ENCODE results near the gene INSIG2.

INSIG2 gene

GRCh38 chr2:118119158-118119727 is 31.0 kb downstream of the INSIG2 start:
- no peaks in the 10 kb centered on the region for H3K9me3 ChIP-seq (ENCODE audit: control insufficient read depth, low read length)
- 89 to 90% methylated on average over 2 to 4 of the region's 4 CpGs for WGBS, 2 experiments (ENCODE audit: insufficient coverage in 2 of 2)
- H3K4me1 ChIP-seq (ENCODE audit: control insufficient read depth, insufficient read depth, low read length, poor library complexity, severe bottlenecking): peaks cover 8% of the 10 kb centered on the region
- H3K4me3 ChIP-seq (ENCODE audit: extremely low read depth, insufficient read depth, low read length, poor library complexity, severe bottlenecking): no peak overlapping the region
- H3K27ac ChIP-seq (ENCODE audit: low read depth, low read length, severe bottlenecking): no peak overlapping the region
- no peaks in the 10 kb centered on the region for H3K36me3 ChIP-seq (ENCODE audit: control insufficient read depth, insufficient read depth, low read length)

- WGBS, 2 experiments (ENCODE audit: insufficient coverage in 2 of 2): 92 to 100% methylated on average over 7 of the region's 8 CpGs
- no peaks in the 10 kb centered on the region for H3K36me3 ChIP-seq (ENCODE audit: control insufficient read depth, insufficient read depth, low read length)
- no peaks in the 10 kb centered on the region for H3K9me3 ChIP-seq (ENCODE audit: control insufficient read depth, low read length)
- H3K4me3 ChIP-seq (ENCODE audit: extremely low read depth, insufficient read depth, low read length, poor library complexity, severe bottlenecking): no peak overlapping the region
- H3K27ac ChIP-seq (ENCODE audit: low read depth, low read length, severe bottlenecking): no peak overlapping the region
- peaks cover 8% of the 10 kb centered on the region for H3K4me1 ChIP-seq (ENCODE audit: control insufficient read depth, insufficient read depth, low read length, poor library complexity, severe bottlenecking)
These were observed 31.6 kb downstream of the INSIG2 start for GRCh38 chr2:118119761-118120400.

- WGBS, 2 experiments (ENCODE audit: insufficient coverage in 2 of 2): 60% methylated on average over 1 of the region's 4 CpGs; no CpG with 5 or more reads in 1 of the 2 experiments
- peaks cover 8% of the 10 kb centered on the region for H3K4me1 ChIP-seq (ENCODE audit: control insufficient read depth, insufficient read depth, low read length, poor library complexity, severe bottlenecking)
- no peak overlapping the region for H3K27ac ChIP-seq (ENCODE audit: low read depth, low read length, severe bottlenecking)
- H3K4me3 ChIP-seq (ENCODE audit: extremely low read depth, insufficient read depth, low read length, poor library complexity, severe bottlenecking): no peak overlapping the region
- no peaks in the 10 kb centered on the region for H3K9me3 ChIP-seq (ENCODE audit: control insufficient read depth, low read length)
- H3K36me3 ChIP-seq (ENCODE audit: control insufficient read depth, insufficient read depth, low read length): no peaks in the 10 kb centered on the region
These were observed 32.1 kb downstream of the INSIG2 start for GRCh38 chr2:118120401-118120780.

GRCh38 chr2:118121101-118121500 is 32.8 kb downstream of the INSIG2 start:
- H3K27ac ChIP-seq (ENCODE audit: low read depth, low read length, severe bottlenecking): no peak overlapping the region
- no peaks in the 10 kb centered on the region for H3K9me3 ChIP-seq (ENCODE audit: control insufficient read depth, low read length)
- no peaks in the 10 kb centered on the region for H3K36me3 ChIP-seq (ENCODE audit: control insufficient read depth, insufficient read depth, low read length)
- no peak overlapping the region for H3K4me3 ChIP-seq (ENCODE audit: extremely low read depth, insufficient read depth, low read length, poor library complexity, severe bottlenecking)
- H3K4me1 ChIP-seq (ENCODE audit: control insufficient read depth, insufficient read depth, low read length, poor library complexity, severe bottlenecking): peaks cover 2% of the 10 kb centered on the region

DNA sequence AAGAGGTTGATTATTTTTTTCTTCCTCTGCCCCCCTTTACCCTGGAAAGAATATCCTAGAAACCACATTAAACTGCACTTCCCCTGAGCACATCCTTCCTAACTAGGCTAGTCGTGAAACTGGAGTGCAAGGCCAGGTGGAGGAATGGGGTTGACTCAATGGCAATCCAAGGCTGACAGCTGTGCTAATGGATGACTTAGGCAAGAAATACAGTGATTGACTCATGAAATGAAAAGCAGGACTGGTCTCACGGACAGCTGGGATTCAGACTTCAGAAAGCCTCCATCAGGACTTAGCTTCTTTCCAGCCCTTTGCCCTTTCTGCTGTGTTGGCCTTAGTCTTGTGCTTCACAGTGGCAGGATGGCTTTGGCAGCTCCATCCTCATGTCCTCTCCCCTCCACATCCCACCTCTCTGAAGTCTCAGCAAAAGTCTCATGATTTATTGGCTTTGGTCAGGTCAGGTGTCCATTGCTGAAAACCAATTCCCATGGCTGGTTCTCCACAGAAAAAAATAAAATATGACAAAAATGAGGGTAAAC is 33.8 kb downstream of the INSIG2 start:
- WGBS, 2 experiments (ENCODE audit: insufficient coverage in 2 of 2): 67 to 93% methylated on average over 1 of the region's 2 CpGs
- H3K4me1 ChIP-seq (ENCODE audit: control insufficient read depth, insufficient read depth, low read length, poor library complexity, severe bottlenecking): no peaks in the 10 kb centered on the region
- no peak overlapping the region for H3K27ac ChIP-seq (ENCODE audit: low read depth, low read length, severe bottlenecking)
- H3K4me3 ChIP-seq (ENCODE audit: extremely low read depth, insufficient read depth, low read length, poor library complexity, severe bottlenecking): no peak overlapping the region
- no peaks in the 10 kb centered on the region for H3K36me3 ChIP-seq (ENCODE audit: control insufficient read depth, insufficient read depth, low read length)
- H3K9me3 ChIP-seq (ENCODE audit: control insufficient read depth, low read length): no peaks in the 10 kb centered on the region

- Histone ChIP-seq H3K4me3 (ENCODE audit: extremely low read depth, insufficient read depth, low read length, poor library complexity, severe bottlenecking) (no peak overlapping the region), H3K4me1 (ENCODE audit: control insufficient read depth, insufficient read depth, low read length, poor library complexity, severe bottlenecking) (no peaks in the 10 kb centered on the region), H3K27ac (ENCODE audit: low read depth, low read length, severe bottlenecking) (no peak overlapping the region), H3K9me3 (ENCODE audit: control insufficient read depth, low read length) (no peaks in the 10 kb centered on the region), H3K36me3 (ENCODE audit: control insufficient read depth, insufficient read depth, low read length) (no peaks in the 10 kb centered on the region)
- 80% methylated on average over 2 of the region's 2 CpGs; no CpG with 5 or more reads in 1 of the 2 experiments for WGBS, 2 experiments (ENCODE audit: insufficient coverage in 2 of 2)
These were observed 34.5 kb downstream of the INSIG2 start for GRCh38 chr2:118122594-118123281.

DNA sequence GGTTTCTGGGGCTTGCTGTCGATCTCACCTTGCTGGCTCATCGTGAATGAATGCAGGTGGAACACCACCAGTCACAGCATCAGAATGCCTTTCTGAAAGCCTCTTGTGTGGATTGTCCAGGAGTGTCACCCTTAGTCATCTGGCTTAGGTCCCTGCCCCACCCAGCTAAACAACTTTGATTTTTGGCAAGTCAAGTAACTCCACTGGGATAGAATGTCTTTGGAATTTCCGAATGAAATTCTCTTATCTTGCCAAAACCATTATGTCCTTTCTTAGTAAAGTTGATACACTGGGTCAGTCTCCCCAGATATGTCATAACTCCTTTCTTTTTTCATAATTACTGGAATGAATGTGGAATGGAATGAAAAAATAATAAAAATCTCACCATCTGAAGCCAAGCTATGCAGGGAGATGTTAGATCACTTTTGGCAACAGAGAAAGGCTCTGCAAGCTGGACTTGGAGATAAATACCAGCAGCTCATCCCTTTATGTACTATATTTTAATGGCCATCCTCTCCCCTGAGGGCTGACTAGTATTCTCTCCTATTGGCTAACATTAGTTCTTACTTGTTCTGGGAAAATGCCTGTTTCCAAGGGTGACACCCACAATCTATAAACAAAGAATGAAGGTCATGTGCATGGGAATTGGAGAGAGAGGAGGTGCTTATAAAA is 35.4 kb downstream of the INSIG2 start:
- H3K4me1 ChIP-seq (ENCODE audit: control insufficient read depth, insufficient read depth, low read length, poor library complexity, severe bottlenecking): no peaks in the 10 kb centered on the region
- 82 to 92% methylated on average over 2 of the region's 3 CpGs for WGBS, 2 experiments (ENCODE audit: insufficient coverage in 2 of 2)
- H3K27ac ChIP-seq (ENCODE audit: low read depth, low read length, severe bottlenecking): no peak overlapping the region
- no peaks in the 10 kb centered on the region for H3K36me3 ChIP-seq (ENCODE audit: control insufficient read depth, insufficient read depth, low read length)
- no peaks in the 10 kb centered on the region for H3K9me3 ChIP-seq (ENCODE audit: control insufficient read depth, low read length)
- no peak overlapping the region for H3K4me3 ChIP-seq (ENCODE audit: extremely low read depth, insufficient read depth, low read length, poor library complexity, severe bottlenecking)

GRCh38 chr2:118124288-118124891 is 36.1 kb downstream of the INSIG2 start:
- H3K4me1 ChIP-seq (ENCODE audit: control insufficient read depth, insufficient read depth, low read length, poor library complexity, severe bottlenecking): no peaks in the 10 kb centered on the region
- 82 to 94% methylated on average over 3 to 4 of the region's 8 CpGs for WGBS, 2 experiments (ENCODE audit: insufficient coverage in 2 of 2)
- no peak overlapping the region for H3K4me3 ChIP-seq (ENCODE audit: extremely low read depth, insufficient read depth, low read length, poor library complexity, severe bottlenecking)
- H3K27ac ChIP-seq (ENCODE audit: low read depth, low read length, severe bottlenecking): no peak overlapping the region
- no peaks in the 10 kb centered on the region for H3K36me3 ChIP-seq (ENCODE audit: control insufficient read depth, insufficient read depth, low read length)
- no peaks in the 10 kb centered on the region for H3K9me3 ChIP-seq (ENCODE audit: control insufficient read depth, low read length)

DNA sequence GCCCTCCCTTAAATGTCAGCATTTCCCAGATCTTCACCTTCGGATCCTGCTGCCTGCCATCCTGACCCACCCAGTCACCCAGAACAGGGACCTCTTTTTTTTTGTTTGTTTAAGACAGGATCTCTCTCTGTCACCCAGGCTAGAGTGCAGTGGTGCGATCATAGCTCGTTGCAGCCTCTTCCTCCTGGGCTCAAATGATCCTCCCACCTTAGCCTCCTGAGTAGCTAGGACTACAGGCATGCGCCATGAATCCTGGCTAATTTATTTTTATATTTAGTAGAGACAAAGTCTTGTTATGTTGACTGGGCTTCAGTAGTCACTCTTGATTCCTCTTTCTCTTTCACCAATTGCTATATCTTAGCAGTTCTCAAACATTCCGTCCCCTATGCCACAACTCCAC is 39.0 kb downstream of the INSIG2 start:
- Histone ChIP-seq H3K4me1 (ENCODE audit: control insufficient read depth, insufficient read depth, low read length, poor library complexity, severe bottlenecking) (no peaks in the 10 kb centered on the region), H3K27ac (ENCODE audit: low read depth, low read length, severe bottlenecking) (no peak overlapping the region), H3K9me3 (ENCODE audit: control insufficient read depth, low read length) (no peaks in the 10 kb centered on the region), H3K36me3 (ENCODE audit: control insufficient read depth, insufficient read depth, low read length) (no peaks in the 10 kb centered on the region), H3K4me3 (ENCODE audit: extremely low read depth, insufficient read depth, low read length, poor library complexity, severe bottlenecking) (no peak overlapping the region)
- WGBS, 2 experiments (ENCODE audit: insufficient coverage in 2 of 2): 90 to 95% methylated on average over 4 of the region's 5 CpGs

- 81 to 94% methylated on average over 2 to 3 of the region's 3 CpGs for WGBS, 2 experiments (ENCODE audit: insufficient coverage in 2 of 2)
- Histone ChIP-seq H3K4me3 (ENCODE audit: extremely low read depth, insufficient read depth, low read length, poor library complexity, severe bottlenecking) (no peak overlapping the region), H3K27ac (ENCODE audit: low read depth, low read length, severe bottlenecking) (no peak overlapping the region), H3K9me3 (ENCODE audit: control insufficient read depth, low read length) (no peaks in the 10 kb centered on the region), H3K4me1 (ENCODE audit: control insufficient read depth, insufficient read depth, low read length, poor library complexity, severe bottlenecking) (no peaks in the 10 kb centered on the region), H3K36me3 (ENCODE audit: control insufficient read depth, insufficient read depth, low read length) (no peaks in the 10 kb centered on the region)
These were observed 40.6 kb downstream of the INSIG2 start for GRCh38 chr2:118128826-118129225.

All from mesodermal cell (in vitro differentiated cells).